ENCODE measurements around the gene GPR12.

DNA sequence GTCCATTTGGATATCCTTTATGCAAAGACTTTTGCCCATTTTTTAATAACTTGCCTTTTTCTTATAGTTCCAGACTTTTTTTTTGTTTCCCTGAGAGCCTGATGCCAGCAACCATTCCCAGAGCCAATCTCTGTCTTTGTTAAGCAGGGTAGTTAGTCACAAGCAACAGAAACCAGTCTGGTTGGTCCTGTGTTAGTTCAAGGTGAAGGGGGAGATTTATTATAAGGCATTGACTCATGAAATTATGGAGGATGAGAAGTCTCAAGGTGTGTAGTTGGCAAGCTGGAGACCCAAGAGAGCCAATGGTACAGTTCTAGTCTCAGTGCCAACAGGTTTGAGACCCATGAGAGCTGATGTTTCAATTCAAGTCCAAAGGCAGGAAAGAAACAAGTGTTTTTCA, 33.0 kb downstream of the GPR12 start:
- TF ChIP-seq, protein P1, sequence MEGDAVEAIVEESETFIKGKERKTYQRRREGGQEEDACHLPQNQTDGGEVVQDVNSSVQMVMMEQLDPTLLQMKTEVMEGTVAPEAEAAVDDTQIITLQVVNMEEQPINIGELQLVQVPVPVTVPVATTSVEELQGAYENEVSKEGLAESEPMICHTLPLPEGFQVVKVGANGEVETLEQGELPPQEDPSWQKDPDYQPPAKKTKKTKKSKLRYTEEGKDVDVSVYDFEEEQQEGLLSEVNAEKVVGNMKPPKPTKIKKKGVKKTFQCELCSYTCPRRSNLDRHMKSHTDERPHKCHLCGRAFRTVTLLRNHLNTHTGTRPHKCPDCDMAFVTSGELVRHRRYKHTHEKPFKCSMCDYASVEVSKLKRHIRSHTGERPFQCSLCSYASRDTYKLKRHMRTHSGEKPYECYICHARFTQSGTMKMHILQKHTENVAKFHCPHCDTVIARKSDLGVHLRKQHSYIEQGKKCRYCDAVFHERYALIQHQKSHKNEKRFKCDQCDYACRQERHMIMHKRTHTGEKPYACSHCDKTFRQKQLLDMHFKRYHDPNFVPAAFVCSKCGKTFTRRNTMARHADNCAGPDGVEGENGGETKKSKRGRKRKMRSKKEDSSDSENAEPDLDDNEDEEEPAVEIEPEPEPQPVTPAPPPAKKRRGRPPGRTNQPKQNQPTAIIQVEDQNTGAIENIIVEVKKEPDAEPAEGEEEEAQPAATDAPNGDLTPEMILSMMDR (conservative IDR thresholded peaks at IDR 0.05; ENCODE audit: low read depth, low read length) = no peak
- TF ChIP-seq SMC3 (IDR thresholded peaks at IDR 0.05; ENCODE audit: low read depth, low read length) (no peak), MAZ (IDR thresholded peaks at IDR 0.05; ENCODE audit: borderline replicate concordance, low read depth, low read length) (no peak), MXI1 (IDR thresholded peaks at IDR 0.05; ENCODE audit: borderline replicate concordance, low read depth, low read length) (no peak)

Measured in IMR-90 (cell line).